SU-DHL-6 (cell line): Measurements from ENCODE around the gene POU6F1.

Source experiments
- H2AFZ ChIP-seq: fragments of 200-600 bp; sonication (generic); 2 replicates; pipeline ENCODE4 v1.6.1; 2014; ENCODE audit warnings: low read depth, mild to moderate bottlenecking, moderate library complexity, mixed read lengths, antibody characterized with exemption, low read length; ENCODE audit not compliant: severe bottlenecking
- H3F3A ChIP-seq: fragments of 200-600 bp; shearing (Covaris generic); 2 replicates; pipeline ENCODE4 v1.6.0; 2016; ENCODE audit warnings: antibody characterized with exemption, mild to moderate bottlenecking; ENCODE audit not compliant: insufficient read depth
- H3K27ac ChIP-seq: fragments of 200-600 bp; sonication (generic); 2 replicates; pipeline ENCODE4 v1.5.1; 2016; ENCODE audit warnings: low read depth, mild to moderate bottlenecking, low read length, moderate library complexity, mixed read lengths
- H3K27me3 ChIP-seq: fragments of 200-600 bp; sonication (generic), shearing (Covaris generic); 2 replicates; pipeline ENCODE4 v1.6.0; 2014; ENCODE audit warnings: mild to moderate bottlenecking, low read length
- H3K36me3 ChIP-seq: fragments of 200-600 bp; sonication (generic); 2 replicates; pipeline ENCODE4 v1.6.1; 2014; ENCODE audit warnings: mild to moderate bottlenecking, low read length, mixed read lengths
- H3K4me2 ChIP-seq: fragments of 300-600, 200-600 bp; shearing (Covaris generic), sonication (generic); 2 replicates; pipeline ENCODE4 v1.6.0; 2014; ENCODE audit warnings: low read length, low read depth, mild to moderate bottlenecking; ENCODE audit not compliant: poor library complexity, severe bottlenecking
- H3K4me3 ChIP-seq: fragments of 200-600 bp; sonication (generic); 2 replicates; pipeline ENCODE4 v1.5.1; 2014; ENCODE audit warnings: antibody characterized with exemption, low read length, mild to moderate bottlenecking, mixed read lengths; ENCODE audit not compliant: insufficient read depth, poor library complexity, severe bottlenecking
- H3K79me2 ChIP-seq: fragments of 200-600 bp; sonication (generic); 2 replicates; pipeline ENCODE4 v1.6.1; 2014; ENCODE audit warnings: mild to moderate bottlenecking, low read length, moderate library complexity; ENCODE audit not compliant: insufficient read depth
- H3K9ac ChIP-seq: fragments of 200-600 bp; sonication (generic); 2 replicates; pipeline ENCODE4 v1.7.0; 2014; ENCODE audit warnings: mild to moderate bottlenecking, low read length
- H3K9me2 ChIP-seq: fragments of 200-600 bp; sonication (generic); replicated peaks from 2 replicates; pipeline ENCODE4 v1.6.1; 2014; ENCODE audit warnings: low read length; ENCODE audit not compliant: insufficient read depth
- H3K9me3 ChIP-seq: fragments of 200-600 bp; sonication (generic); 2 replicates; pipeline ENCODE4 v1.6.1; 2014; ENCODE audit warnings: low read length, mixed read lengths; ENCODE audit not compliant: insufficient read depth
- H4K20me1 ChIP-seq: fragments of 200-600 bp; sonication (generic); 2 replicates; pipeline ENCODE4 v1.6.1; 2014; ENCODE audit warnings: low read depth, mild to moderate bottlenecking, antibody characterized with exemption, low read length, moderate library complexity, mixed read lengths
- EZH2phosphoT487 ChIP-seq: fragments of 200-600 bp; sonication (generic), shearing (Covaris generic); conservative IDR thresholded peaks from 2 replicates; pipeline ENCODE4 v1.6.1; 2018; ENCODE audit warnings: mild to moderate bottlenecking, antibody characterized with exemption, low read length, moderate library complexity, mixed read lengths
- TF ChIP-seq, protein P1 (sequence below): fragments of 200-600 bp; sonication (generic); IDR thresholded peaks from one replicate; pipeline ENCODE4 v1.5.1; 2017; ENCODE audit warnings: antibody characterized with exemption, mild to moderate bottlenecking, low read length, moderate library complexity; ENCODE audit not compliant: insufficient read depth, poor library complexity, severe bottlenecking

POU6F1 gene

DNA sequence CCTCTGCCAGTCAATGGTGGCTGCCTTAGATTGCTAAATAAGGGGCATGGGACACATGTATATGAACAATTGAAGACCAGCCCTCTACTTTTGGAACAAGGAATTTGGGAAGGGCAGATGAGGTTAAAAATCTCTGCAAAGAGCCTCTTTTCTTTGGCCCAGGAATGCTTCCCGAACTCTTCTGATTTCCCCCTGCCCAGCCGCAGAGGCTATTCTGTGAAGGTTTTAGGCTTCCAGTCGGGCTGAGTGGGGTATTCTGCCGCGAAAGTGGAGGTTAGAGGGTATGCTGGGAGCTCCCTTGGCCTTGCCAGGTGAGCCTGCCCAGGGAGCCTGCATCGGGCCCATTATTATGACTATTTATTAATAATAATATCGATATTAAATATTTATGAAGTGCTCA lies 1.2 kb downstream of the POU6F1 start:
- H3K4me2 ChIP-seq, result peak overlapping the region; percentile 84
- no peak overlapping the region for H3K9ac ChIP-seq
- TF ChIP-seq, protein P1, sequence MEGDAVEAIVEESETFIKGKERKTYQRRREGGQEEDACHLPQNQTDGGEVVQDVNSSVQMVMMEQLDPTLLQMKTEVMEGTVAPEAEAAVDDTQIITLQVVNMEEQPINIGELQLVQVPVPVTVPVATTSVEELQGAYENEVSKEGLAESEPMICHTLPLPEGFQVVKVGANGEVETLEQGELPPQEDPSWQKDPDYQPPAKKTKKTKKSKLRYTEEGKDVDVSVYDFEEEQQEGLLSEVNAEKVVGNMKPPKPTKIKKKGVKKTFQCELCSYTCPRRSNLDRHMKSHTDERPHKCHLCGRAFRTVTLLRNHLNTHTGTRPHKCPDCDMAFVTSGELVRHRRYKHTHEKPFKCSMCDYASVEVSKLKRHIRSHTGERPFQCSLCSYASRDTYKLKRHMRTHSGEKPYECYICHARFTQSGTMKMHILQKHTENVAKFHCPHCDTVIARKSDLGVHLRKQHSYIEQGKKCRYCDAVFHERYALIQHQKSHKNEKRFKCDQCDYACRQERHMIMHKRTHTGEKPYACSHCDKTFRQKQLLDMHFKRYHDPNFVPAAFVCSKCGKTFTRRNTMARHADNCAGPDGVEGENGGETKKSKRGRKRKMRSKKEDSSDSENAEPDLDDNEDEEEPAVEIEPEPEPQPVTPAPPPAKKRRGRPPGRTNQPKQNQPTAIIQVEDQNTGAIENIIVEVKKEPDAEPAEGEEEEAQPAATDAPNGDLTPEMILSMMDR, result no peak
- no peak for TF ChIP-seq EZH2phosphoT487
- H3K9me2 ChIP-seq, result no peaks in the 10 kb centered on the region
- H3K27me3 ChIP-seq, result no peaks in the 10 kb centered on the region
- no peaks in the 10 kb centered on the region for H3K79me2 ChIP-seq
- H3K36me3 ChIP-seq, result no peaks in the 10 kb centered on the region
- no peak overlapping the region for H3K4me3 ChIP-seq
- H4K20me1 ChIP-seq, result no peaks in the 10 kb centered on the region
- no peaks in the 10 kb centered on the region for H3K9me3 ChIP-seq
- H3F3A ChIP-seq, result peaks cover 25% of the 10 kb centered on the region
- peak overlapping the region; percentile 98 for H2AFZ ChIP-seq
- no peak overlapping the region for H3K27ac ChIP-seq

DNA sequence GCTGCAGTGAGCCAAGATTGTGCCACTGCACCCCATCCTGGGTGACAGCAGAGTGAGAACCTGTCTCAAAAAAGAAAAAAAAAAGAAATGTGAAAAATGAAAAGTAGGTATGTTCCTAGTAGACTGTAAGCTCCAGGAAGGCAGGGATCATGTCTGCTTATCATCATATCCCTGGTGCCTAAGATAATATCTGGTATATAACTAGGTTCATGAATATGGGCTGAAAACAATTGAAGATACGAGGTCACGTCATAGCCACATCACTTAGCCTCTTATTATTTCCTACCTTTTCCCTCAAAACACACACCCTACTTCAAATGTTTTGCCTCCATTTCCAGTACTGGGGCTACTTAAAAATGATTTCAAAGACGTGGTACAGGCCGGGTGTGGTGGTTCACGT lies 3.0 kb downstream of the POU6F1 start:
- H2AFZ ChIP-seq, result no peak overlapping the region
- H3K4me2 ChIP-seq, result no peak overlapping the region
- peaks cover 25% of the 10 kb centered on the region for H3F3A ChIP-seq
- H3K79me2 ChIP-seq, result no peaks in the 10 kb centered on the region
- H3K9me2 ChIP-seq, result no peaks in the 10 kb centered on the region
- TF ChIP-seq, protein P1, result no peak
- TF ChIP-seq EZH2phosphoT487, result no peak
- no peak overlapping the region for H3K4me3 ChIP-seq
- H4K20me1 ChIP-seq, result no peaks in the 10 kb centered on the region
- no peak overlapping the region for H3K9ac ChIP-seq
- H3K9me3 ChIP-seq, result no peaks in the 10 kb centered on the region
- H3K36me3 ChIP-seq, result no peaks in the 10 kb centered on the region
- no peaks in the 10 kb centered on the region for H3K27me3 ChIP-seq
- no peak overlapping the region for H3K27ac ChIP-seq

DNA sequence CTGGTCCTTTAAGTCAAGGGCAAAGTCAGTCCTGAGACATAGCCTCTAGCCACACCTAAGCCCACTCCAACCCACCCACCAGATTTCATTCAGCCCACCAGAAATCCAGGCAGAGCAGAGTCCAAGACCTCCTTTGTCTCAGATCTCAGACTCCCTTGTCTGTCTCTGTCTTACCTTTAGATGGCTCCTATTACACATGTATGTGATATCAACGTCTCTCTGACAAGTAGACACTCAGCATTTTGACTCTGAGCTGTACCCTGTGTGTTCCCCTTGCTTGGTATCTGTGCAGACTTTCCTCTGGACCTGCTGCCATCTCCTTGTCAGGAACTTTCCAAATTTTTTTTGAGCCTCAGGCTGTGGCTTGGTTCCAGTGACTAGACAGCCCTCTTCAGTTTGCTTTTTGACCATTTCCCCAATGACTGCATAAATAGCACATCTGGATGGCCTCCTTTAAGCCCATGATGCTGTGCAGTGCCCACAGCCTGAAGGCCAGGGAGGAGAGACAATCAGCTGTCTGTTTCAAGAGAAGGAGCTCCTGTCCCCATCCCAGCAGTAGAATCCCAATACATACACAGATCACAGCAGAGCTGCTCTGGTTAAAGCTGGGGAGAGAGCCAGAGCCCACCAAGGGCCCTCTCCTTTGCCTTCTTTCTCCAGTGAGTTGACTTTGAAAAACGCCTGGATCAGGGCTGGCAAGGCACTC lies 7.0 kb downstream of the POU6F1 start:
- no peaks in the 10 kb centered on the region for H3K27me3 ChIP-seq
- no peak overlapping the region for H3K4me3 ChIP-seq
- no peaks in the 10 kb centered on the region for H4K20me1 ChIP-seq
- H2AFZ ChIP-seq, result no peak overlapping the region
- H3K4me2 ChIP-seq, result no peak overlapping the region
- no peaks in the 10 kb centered on the region for H3K9me3 ChIP-seq
- H3K9me2 ChIP-seq, result no peaks in the 10 kb centered on the region
- no peaks in the 10 kb centered on the region for H3K36me3 ChIP-seq
- TF ChIP-seq EZH2phosphoT487, result no peak
- TF ChIP-seq, protein P1, result no peak
- no peaks in the 10 kb centered on the region for H3K79me2 ChIP-seq
- H3K27ac ChIP-seq, result no peak overlapping the region
- H3F3A ChIP-seq, result peaks cover 2% of the 10 kb centered on the region; the same call in 1 of the 2 replicates
- no peak overlapping the region for H3K9ac ChIP-seq
